GM12873 (cell line): ENCODE measurements around the gene NFIA.

ENCODE experiments used
- CTCF ChIP-seq: IDR thresholded peaks from 2 replicates; pipeline ENCODE4 v1.5.1; 2012; ENCODE audit warnings: low read depth, mild to moderate bottlenecking, moderate library complexity, low read length, control low read depth; ENCODE audit not compliant: insufficient read depth; ENCODE audit errors: missing control alignments

The NFIA gene

GRCh38 chr1:61393575-61393974, 311.2 kb downstream of the NFIA start:
- no peak for TF ChIP-seq CTCF

GRCh38 chr1:61395146-61395800, 312.9 kb downstream of the NFIA start:
- no peak for TF ChIP-seq CTCF

GRCh38 chr1:61397495-61397894, 315.1 kb downstream of the NFIA start:
- TF ChIP-seq CTCF = no peak

GRCh38 chr1:61397935-61398334, 315.6 kb downstream of the NFIA start:
- TF ChIP-seq CTCF = no peak

GRCh38 chr1:61399199-61399598, 316.8 kb downstream of the NFIA start:
- no peak for TF ChIP-seq CTCF

- TF ChIP-seq CTCF = no peak
Observed at GRCh38 chr1:61400131-61400770, 317.9 kb downstream of the NFIA start.

GRCh38 chr1:61400997-61401396, 318.6 kb downstream of the NFIA start:
- no peak for TF ChIP-seq CTCF
